Hematopoietic multipotent progenitor cell treated with erythropoietin and hydrocortisone succinate and interleukin-3 and kit ligand, for 4 days (in vitro differentiated cells): ENCODE measurements around the gene CDK5.
"Not testable (repeated sequence)": the region's sequence is repeated elsewhere in the genome, so short reads cannot be mapped to it uniquely, and the experiment has no call there.

Experiments
- DNase-seq: peaks from one replicate; pipeline ENCODE4 v3.0.0-alpha.2; 2015

The CDK5 gene

DNA sequence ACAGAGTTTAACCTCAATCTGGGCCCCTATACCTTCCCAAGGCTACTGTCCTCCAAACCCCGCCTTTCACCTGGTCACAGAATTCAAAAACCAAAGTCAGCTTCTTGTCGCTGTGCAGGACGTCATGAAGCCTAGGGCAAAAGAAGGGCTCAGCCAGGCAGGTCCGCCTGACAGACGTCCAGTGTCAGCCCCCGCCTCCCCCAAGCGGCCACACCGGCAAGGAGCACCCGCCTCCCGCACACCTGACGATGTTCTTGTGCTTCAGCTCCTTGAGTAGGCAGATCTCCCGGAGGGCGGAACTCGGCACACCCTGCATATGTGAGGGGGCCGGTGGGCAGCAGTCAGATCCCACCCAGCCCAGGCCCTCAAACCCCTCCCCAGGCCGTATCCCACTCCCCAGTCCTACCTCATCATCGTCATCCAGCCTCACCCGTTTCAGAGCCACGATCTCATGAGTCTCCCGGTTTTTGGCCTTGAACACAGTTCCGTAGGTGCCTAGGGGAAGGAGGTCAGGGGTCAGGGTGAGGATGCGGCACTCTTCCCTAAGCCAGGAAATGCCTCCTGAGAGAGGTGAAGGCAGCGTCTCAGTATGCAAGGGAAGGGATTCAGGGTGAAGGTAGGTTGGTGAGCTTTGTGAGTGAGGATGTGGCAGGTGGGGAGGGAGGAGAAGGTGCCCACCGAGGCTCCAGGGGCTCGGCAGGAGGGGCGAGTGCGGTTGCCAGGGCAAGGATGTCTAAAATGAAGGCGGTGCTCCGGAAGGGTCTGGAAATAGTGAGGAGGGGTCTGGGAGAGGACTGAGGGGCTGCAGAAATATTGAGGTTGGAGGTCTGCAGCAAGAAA lies 811 bp downstream of the CDK5 start:
- no peak for DNase-seq

DNA sequence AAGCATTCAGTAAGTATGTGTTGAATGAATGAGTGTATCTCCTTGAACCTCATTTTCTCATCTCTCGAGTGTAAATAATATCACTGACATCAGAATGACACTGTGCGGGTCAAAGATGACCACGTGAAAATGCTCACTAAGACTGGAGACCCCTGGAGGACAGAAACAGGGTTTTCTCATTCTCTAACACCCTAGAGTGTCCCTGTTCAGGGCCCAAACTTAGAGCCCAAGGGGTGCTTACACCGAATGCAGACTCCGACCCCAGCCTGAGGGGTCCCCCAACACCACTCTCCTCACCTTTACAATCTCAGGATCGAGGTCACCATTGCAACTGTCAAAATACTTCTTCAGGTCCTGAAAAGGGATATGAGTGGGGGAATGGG lies 1.4 kb downstream of the CDK5 start:
- peak; percentile 33 for DNase-seq

DNA sequence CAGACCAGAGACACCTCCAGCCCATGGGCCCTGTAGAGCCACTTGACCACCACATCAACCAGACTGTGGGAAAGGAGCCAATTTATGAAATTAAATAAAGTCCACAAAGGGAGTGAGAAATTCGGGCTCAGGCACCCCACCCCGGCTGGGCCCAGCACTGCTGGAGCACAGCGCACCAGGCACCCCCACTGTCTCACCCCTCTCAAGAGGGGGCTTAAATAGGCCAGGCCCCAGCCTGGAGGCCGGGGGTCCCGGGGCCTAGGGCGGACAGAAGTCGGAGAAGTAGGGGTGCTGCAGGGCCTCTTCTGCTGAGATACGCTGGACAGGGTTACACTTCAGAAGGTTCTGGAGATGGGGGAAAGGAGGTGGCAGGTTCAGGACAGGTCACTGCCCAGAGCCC lies 3.9 kb downstream of the CDK5 start:
- DNase-seq: no peak

DNA sequence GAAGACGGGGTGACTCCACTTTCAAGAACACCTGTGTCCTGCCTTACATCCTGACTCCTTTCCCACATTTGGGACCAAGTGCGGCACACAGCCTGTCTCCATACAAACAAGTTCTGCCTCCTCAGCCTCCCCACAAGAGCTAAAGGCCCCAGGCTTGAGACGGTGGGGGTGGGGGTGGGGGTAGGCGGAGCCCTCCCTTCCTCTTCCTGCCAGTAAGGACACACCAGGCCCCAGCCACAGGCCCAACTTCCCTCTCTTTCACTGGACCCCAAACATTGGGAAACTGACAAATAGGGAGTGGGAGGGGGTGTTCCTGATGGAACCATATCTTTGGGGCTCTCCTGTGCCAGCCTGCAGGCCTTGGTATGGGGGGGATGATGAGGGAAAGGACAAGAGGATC lies 4.6 kb downstream of the CDK5 start:
- DNase-seq: peak; percentile 48

- peak; percentile 86 for DNase-seq
Measured at GRCh38 chr7:151051108-151051507, 6.6 kb downstream of the CDK5 start.

DNA sequence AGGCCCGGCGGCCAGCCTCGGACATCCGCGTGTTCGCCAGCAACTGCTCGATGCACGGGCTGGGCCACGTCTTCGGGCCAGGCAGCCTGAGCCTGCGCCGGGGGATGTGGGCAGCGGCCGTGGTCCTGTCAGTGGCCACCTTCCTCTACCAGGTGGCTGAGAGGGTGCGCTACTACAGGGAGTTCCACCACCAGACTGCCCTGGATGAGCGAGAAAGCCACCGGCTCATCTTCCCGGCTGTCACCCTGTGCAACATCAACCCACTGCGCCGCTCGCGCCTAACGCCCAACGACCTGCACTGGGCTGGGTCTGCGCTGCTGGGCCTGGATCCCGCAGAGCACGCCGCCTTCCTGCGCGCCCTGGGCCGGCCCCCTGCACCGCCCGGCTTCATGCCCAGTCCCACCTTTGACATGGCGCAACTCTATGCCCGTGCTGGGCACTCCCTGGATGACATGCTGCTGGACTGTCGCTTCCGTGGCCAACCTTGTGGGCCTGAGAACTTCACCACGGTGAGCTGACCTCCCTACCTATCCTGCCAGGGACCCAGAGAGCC lies 8.7 kb downstream of the CDK5 start:
- DNase-seq: no peak

GRCh38 chr7:151047976-151048815 lies 9.5 kb downstream of the CDK5 start, which contains the start of gene ASIC3:
Gene ASIC3, plus strand, starts transcription at chr7:151048531. Its CDS starts 355 bp downstream, at chr7:151048886.
- DNase-seq: no peak

GRCh38 chr7:151046603-151047573 lies 10.8 kb downstream of the CDK5 start:
- DNase-seq: peak; percentile 72

DNA sequence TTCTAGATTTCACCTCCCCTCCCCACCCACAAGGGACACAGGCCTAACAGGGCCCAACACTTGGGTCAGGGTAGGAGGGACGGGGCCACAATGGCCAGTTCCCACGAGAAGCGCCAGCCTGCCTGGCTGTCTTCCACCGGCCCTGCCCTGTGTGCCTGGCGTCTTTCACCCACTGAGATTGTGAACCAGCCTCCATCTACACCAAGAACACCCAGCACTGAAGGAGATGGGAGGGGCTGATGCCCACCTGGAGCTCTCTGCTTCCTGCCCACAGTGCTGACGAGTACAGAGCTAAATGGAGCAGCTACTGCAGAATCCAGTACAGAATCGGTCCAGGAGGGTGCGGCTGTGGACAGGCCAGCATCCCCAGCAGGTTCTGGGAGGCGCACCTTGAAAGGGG lies 11.7 kb downstream of the CDK5 start:
- DNase-seq: no peak

DNA sequence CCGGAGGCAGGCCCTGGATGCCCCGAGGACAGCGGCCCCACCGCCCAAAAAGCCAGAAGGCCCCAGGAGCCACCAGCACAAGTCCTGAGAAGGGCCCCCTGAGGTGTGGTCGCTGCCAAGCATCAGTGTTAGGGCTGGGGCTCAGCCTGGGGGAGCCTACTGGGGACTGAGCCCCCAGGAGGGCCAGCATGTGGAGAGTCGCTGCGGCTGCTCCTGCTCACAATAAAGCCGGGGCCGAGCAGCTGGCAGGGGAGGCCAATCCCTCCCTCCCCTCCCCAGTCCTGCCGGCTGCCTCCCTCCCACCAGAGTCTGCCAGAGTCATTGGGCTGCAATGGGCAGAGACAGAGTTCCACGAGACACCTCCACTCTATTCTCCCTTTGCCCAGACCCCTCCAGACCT lies 12.4 kb downstream of the CDK5 start:
- DNase-seq: no peak

- DNase-seq: no peak
Measured at GRCh38 chr7:151043959-151044358, 13.7 kb downstream of the CDK5 start.

DNA sequence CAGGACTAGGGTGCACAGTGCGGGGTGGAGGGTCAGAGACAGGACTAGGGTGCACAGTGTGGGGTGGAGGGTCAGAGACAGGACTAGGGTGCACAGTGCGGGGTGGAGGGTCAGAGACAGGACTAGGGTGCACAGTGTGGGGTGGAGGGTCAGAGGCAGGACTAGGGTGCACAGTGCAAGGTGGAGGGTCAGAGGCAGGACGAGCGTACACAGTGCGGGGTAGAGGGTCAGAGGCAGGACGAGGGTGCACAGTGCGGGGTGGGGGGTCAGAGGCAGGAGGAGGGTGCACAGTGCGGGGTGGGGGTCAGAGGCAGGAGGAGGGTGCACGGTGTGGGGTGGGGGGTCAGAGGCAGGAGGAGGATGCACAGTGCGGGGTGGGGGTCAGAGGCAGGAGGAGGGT lies 14.2 kb downstream of the CDK5 start:
- not testable (repeated sequence) for DNase-seq

DNA sequence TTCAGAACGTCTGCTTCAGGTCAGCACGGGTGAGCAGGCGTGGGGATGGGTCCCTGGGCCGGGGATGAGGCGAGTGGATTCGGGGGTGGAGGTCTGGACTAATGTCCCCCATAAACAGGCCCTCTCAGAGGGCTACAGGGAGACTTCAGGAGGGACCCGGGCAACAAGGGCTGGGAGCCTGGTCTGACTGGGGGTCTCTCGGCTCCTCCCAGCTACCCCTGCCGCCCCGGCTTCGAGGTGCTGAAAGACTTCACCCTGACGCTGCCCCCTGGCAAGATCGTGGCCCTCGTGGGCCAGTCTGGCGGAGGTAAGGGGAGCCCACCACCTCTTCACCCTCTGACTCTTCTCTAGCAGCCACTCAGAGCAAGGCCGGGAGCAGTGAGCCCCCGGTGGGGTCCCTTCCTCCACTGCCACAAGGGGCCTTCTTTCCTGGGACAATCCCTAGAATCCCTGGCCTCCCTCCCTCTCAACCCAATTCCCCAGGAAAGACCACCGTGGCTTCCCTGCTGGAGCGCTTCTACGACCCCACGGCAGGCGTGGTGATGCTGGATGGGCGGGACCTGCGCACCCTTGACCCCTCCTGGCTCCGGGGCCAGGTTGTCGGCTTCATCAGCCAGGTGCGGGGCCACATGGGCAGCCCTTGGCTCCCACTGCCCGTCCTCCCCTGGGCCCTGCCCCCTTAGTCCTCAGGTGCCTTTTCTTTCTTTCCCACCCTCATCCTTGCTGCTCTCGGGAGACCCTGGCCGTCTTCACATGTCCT lies 16.9 kb downstream of the CDK5 start:
- no peak for DNase-seq

- no peak for DNase-seq
Measured at GRCh38 chr7:151039850-151040548, 17.7 kb downstream of the CDK5 start.

- peak; percentile 97 for DNase-seq
Measured at GRCh38 chr7:151038951-151039849, 18.5 kb downstream of the CDK5 start.

DNA sequence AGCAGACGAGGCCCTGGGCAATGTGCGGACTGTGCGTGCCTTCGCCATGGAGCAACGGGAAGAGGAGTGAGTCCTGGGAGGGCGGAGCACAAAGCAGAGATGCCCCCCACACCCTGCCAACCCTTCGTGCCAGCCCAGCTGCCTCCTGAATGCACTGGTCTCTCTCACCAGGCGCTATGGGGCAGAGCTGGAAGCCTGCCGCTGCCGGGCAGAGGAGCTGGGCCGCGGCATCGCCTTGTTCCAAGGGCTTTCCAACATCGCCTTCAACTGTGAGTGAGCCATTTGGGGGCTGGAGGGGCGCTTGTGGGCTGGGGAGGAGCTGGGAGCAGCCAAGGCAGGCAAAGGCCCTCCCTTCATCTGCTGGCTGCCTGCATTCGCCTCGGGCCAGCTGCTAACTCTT lies 21.8 kb downstream of the CDK5 start:
- no peak for DNase-seq

DNA sequence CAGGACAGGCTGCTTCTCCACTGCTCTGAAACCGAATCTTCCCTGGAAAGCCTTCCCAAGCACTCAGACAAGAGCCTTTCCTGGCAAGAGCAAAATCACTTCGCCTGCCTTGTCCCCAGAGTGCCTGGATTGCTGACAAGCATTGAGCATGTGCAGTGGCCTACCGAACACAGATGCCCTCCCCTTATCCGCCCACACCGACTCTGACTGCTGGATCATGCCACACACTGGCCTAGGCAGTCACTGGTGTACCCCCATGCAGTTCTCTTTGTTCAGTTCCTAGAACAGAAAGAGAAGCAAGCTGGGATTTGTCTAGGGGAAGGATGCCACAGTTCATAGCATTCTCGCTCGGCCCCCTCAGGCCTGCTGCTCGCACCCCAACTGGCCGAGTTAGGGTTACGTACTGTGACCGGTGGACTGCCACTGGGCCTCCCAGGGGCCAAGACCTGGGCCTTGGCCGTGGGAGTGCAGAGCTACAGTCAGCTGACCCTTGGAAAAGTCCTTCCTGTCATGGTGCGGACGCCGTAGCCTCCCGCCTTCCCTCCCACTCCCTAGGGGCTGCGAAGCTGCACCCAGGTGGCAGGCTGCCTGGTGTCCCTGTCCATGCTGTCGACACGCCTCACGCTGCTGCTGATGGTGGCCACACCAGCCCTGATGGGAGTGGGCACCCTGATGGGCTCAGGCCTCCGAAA lies 22.5 kb downstream of the CDK5 start:
- DNase-seq: no peak

DNA sequence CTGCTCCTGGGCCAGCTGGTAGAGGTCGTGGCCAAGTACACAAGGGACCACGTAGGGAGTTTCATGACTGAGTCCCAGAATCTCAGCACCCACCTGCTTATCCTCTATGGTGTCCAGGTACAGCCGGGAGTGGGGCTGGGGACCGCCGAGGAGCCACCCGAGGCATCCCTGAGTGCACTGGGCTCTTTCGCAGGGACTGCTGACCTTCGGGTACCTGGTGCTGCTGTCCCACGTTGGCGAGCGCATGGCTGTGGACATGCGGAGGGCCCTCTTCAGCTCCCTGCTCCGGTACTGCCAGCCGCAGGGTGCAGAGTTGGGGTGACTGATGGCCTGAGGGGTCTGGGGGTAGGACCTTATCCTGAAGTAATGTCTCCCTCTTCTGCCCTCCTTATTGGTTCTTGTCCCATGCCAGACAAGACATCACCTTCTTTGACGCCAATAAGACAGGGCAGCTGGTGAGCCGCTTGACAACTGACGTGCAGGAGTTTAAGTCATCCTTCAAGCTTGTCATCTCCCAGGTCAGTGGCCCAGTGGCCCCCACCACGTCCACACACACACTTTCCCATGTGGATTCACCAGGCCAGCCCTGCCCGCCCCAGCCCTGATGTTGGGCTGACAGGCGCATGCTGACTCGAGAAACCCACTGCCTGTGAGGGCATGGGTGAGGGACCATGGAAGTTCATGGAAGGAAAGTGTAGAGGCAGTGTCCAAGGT lies 23.2 kb downstream of the CDK5 start:
- DNase-seq: no peak

- no peak for DNase-seq
Measured at GRCh38 chr7:151033864-151034249, 23.8 kb downstream of the CDK5 start.
